Liver (tissue), 9 donors: ENCODE results near the gene GABRD. TPM values are rescaled to one million over a fixed set of nuclear protein-coding genes. Genes with fewer than 3 reads are reported as not detected.

Experiments used
- DNase-seq: peaks from one replicate; pipeline ENCODE4 v3.0.0-alpha.2; 2017; ENCODE audit warnings: low spot score
- H3K27ac ChIP-seq, 2 donors: one replicate each; pipeline ENCODE4 v1.7.0; 2013; ENCODE audit warnings: inconsistent platforms in 2 of 2, low read length in 2 of 2, control low read depth in 1 of 2, low read depth in 1 of 2, mild to moderate bottlenecking in 1 of 2
- H3K27me3 ChIP-seq, 4 donors: one replicate each; pipeline versions ENCODE4 v1.6.1 to v1.7.0; 2013; ENCODE audit warnings: low read length in 3 of 4, inconsistent platforms in 1 of 4, mild to moderate bottlenecking in 1 of 4, moderate library complexity in 1 of 4; ENCODE audit not compliant: control insufficient read depth in 4 of 4, insufficient read depth in 4 of 4
- H3K36me3 ChIP-seq, 4 donors: one replicate each; pipeline versions ENCODE4 v1.6.1 to v1.7.0; 2013; ENCODE audit warnings: low read length in 3 of 4, mild to moderate bottlenecking in 3 of 4, low read depth in 1 of 4, moderate library complexity in 1 of 4; ENCODE audit not compliant: control insufficient read depth in 4 of 4, insufficient read depth in 3 of 4
- H3K4me1 ChIP-seq, 4 donors: one replicate each; pipeline versions ENCODE4 v1.6.1 to v1.7.0; 2013; ENCODE audit warnings: low read length in 3 of 4, mild to moderate bottlenecking in 3 of 4, moderate library complexity in 1 of 4; ENCODE audit not compliant: control insufficient read depth in 4 of 4, insufficient read depth in 4 of 4
- H3K4me3 ChIP-seq, 3 donors: one replicate each; pipeline versions ENCODE4 v1.6.1 to v1.7.0; 2013; ENCODE audit warnings: low read length in 3 of 3, control low read depth in 1 of 3, low read depth in 1 of 3, mild to moderate bottlenecking in 1 of 3
- H3K9ac ChIP-seq, 2 donors: one replicate each; pipeline ENCODE4 v1.7.0; 2013; ENCODE audit warnings: low read length in 2 of 2, mild to moderate bottlenecking in 2 of 2, moderate library complexity in 2 of 2, control low read depth in 1 of 2, low read depth in 1 of 2
- H3K9me3 ChIP-seq, 4 donors: one replicate each; pipeline versions ENCODE4 v1.6.1 to v1.7.0; 2013; ENCODE audit warnings: low read length in 3 of 4; ENCODE audit not compliant: control insufficient read depth in 4 of 4
- EGR1 ChIP-seq, 2 donors: IDR thresholded peaks; 2 replicates each; pipeline ENCODE4 v1.6.1; 2016 to 2018; ENCODE audit warnings: antibody characterized with exemption in 2 of 2, low read depth in 2 of 2
- FOXA1 ChIP-seq: IDR thresholded peaks from 2 replicates; pipeline ENCODE4 v1.6.1; 2016; ENCODE audit warnings: antibody characterized with exemption
- FOXA2 ChIP-seq: IDR thresholded peaks from 2 replicates; pipeline ENCODE4 v1.6.1; 2016; ENCODE audit warnings: antibody characterized with exemption
- GABPA ChIP-seq, 2 donors: IDR thresholded peaks in 1 of 2; conservative IDR thresholded peaks in 1 of 2; 2 replicates each; pipeline ENCODE4 v1.6.1; 2016; ENCODE audit warnings: antibody characterized with exemption in 2 of 2, mild to moderate bottlenecking in 1 of 2, moderate library complexity in 1 of 2
- HNF4A ChIP-seq, 2 donors: conservative IDR thresholded peaks; 2 replicates each; pipeline ENCODE4 v1.6.1; 2016; ENCODE audit warnings: antibody characterized with exemption in 2 of 2, mild to moderate bottlenecking in 2 of 2
- JUND ChIP-seq, 2 donors: IDR thresholded peaks; 2 replicates each; pipeline ENCODE4 v1.6.1; 2016; ENCODE audit warnings: antibody characterized with exemption in 2 of 2
- NR2F2 ChIP-seq: IDR thresholded peaks from 2 replicates; pipeline ENCODE4 v1.6.1; 2016; ENCODE audit warnings: antibody characterized with exemption
- RAD21 ChIP-seq, 2 donors: IDR thresholded peaks; 2 replicates each; pipeline ENCODE4 v1.6.1; 2016; ENCODE audit warnings: antibody characterized with exemption in 2 of 2, mild to moderate bottlenecking in 2 of 2
- RXRA ChIP-seq, 2 donors: IDR thresholded peaks; 2 replicates each; pipeline ENCODE4 v1.6.1; 2017 to 2018; ENCODE audit warnings: antibody characterized with exemption in 2 of 2, mild to moderate bottlenecking in 1 of 2
- SP1 ChIP-seq: IDR thresholded peaks from 2 replicates; pipeline ENCODE4 v1.6.1; 2018; ENCODE audit warnings: antibody characterized with exemption, mild to moderate bottlenecking
- TAF1 ChIP-seq: conservative IDR thresholded peaks from 2 replicates; pipeline ENCODE4 v1.6.1; 2016; ENCODE audit warnings: antibody characterized with exemption, mild to moderate bottlenecking
- YY1 ChIP-seq: IDR thresholded peaks from 2 replicates; pipeline ENCODE4 v1.6.1; 2016; ENCODE audit warnings: antibody characterized with exemption, mild to moderate bottlenecking
- WGBS: extraction: QIAGEN DNeasy Blood & Tissue Kit; methylation state at CpG from one replicate; pipeline ENCODE4 v1.1.7; 2013; 5-methylcytosine and 5-hydroxymethylcytosine counted together
- polyA plus RNA-seq, 2 donors: library from polyadenylated mRNA; stranded (reverse) in 1 of 2; unstranded in 1 of 2; fragments of 200-250 nt in 1 of 2; fragments of >200 nt in 1 of 2; fragmentation: Nextera tagmentation in 1 of 2; extraction: Ambion mirVana in 1 of 2; gene quantifications; one replicate each; pipeline versions ENCODE4 v1.2.1 to v1.2.3, GENCODE V29; 2013 to 2015
- total RNA-seq, 2 donors: library from RNA; depleted of rRNA; stranded (reverse); fragments of >200 nt; gene quantifications; one replicate each; pipeline ENCODE4 v1.2.3, GENCODE V29; 2014
- TF ChIP-seq, protein P1 (sequence below): IDR thresholded peaks from 2 replicates; pipeline ENCODE4 v1.6.1; 2016; ENCODE audit warnings: antibody characterized with exemption
- TF ChIP-seq, protein P2 (sequence below): fragments of 150-350 bp; IDR thresholded peaks from 2 replicates; pipeline ENCODE4 v1.5.1; 2017; ENCODE audit warnings: improper control_type of control experiment, low read depth, low read length; ENCODE audit not compliant: missing input control
- TF ChIP-seq, protein P3 (sequence below): IDR thresholded peaks from 2 replicates; pipeline ENCODE4 v1.6.1; 2016; ENCODE audit warnings: antibody characterized with exemption
- TF ChIP-seq, protein P4 (sequence below): IDR thresholded peaks from 2 replicates; pipeline ENCODE4 v1.6.1; 2016; ENCODE audit warnings: antibody characterized with exemption
- donor health status: healthy.
- donor health status: healthy.
- donor health status: healthy.
- donor health status: healthy.
- donor health status: healthy.

The GABRD gene
- total and polyA plus RNA-seq, 4 donors: 0.29 TPM; not detected in 3

DNA sequence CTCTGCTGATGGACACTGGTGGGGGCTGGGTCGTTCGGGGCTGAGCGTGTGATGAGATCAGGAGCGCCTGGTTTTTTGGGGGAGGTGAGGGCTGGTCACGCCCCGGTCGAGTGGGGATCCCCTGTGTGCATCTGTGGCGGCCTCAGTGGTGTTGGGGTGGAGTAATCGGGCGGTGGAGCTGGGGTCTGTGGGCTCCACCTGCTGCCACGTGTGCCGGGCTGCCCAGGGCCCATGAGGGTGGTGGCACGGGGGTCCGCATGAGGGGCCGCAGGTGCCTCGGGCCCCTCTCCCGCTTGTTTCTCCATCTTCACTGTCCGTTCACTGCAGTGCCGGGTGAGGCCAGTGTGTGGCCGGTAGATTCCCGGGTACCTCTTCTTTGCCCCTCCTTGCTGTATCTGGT is 48.2 kb downstream of the GABRD start:
- 96% methylated on average over 21 of the region's 21 CpGs for WGBS
- H3K4me1 ChIP-seq: no peaks in the 10 kb centered on the region
- H3K9ac ChIP-seq: no peak overlapping the region
- no peak overlapping the region for H3K27ac ChIP-seq
- DNase-seq: no peak
- TF ChIP-seq NR2F2: no peak
- TF ChIP-seq SP1: no peak
- TF ChIP-seq, protein P1, sequence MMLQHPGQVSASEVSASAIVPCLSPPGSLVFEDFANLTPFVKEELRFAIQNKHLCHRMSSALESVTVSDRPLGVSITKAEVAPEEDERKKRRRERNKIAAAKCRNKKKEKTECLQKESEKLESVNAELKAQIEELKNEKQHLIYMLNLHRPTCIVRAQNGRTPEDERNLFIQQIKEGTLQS: no peak
- TF ChIP-seq GABPA (IDR thresholded peaks at IDR 0.05 in 1 of 2, conservative IDR thresholded peaks at IDR 0.05 in 1 of 2): no peak
- TF ChIP-seq HNF4A (conservative IDR thresholded peaks at IDR 0.05): no peak
- no peak for TF ChIP-seq JUND (IDR thresholded peaks at IDR 0.05)
- no peak for TF ChIP-seq FOXA1
- TF ChIP-seq RXRA (IDR thresholded peaks at IDR 0.05): no peak
- TF ChIP-seq, protein P2, sequence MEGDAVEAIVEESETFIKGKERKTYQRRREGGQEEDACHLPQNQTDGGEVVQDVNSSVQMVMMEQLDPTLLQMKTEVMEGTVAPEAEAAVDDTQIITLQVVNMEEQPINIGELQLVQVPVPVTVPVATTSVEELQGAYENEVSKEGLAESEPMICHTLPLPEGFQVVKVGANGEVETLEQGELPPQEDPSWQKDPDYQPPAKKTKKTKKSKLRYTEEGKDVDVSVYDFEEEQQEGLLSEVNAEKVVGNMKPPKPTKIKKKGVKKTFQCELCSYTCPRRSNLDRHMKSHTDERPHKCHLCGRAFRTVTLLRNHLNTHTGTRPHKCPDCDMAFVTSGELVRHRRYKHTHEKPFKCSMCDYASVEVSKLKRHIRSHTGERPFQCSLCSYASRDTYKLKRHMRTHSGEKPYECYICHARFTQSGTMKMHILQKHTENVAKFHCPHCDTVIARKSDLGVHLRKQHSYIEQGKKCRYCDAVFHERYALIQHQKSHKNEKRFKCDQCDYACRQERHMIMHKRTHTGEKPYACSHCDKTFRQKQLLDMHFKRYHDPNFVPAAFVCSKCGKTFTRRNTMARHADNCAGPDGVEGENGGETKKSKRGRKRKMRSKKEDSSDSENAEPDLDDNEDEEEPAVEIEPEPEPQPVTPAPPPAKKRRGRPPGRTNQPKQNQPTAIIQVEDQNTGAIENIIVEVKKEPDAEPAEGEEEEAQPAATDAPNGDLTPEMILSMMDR: no peak
- TF ChIP-seq RAD21 (IDR thresholded peaks at IDR 0.05): no peak
- no peak for TF ChIP-seq FOXA2
- no peak for TF ChIP-seq EGR1 (IDR thresholded peaks at IDR 0.05; ENCODE audit: low read depth in 2 of 2)
- no peak for TF ChIP-seq YY1
- TF ChIP-seq, protein P3, sequence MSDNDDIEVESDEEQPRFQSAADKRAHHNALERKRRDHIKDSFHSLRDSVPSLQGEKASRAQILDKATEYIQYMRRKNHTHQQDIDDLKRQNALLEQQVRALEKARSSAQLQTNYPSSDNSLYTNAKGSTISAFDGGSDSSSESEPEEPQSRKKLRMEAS: no peak
- no peaks in the 10 kb centered on the region for H3K9me3 ChIP-seq
- H3K36me3 ChIP-seq: peaks cover 0 to 8% (median 2%) of the 10 kb centered on the region in 4 donors
- H3K4me3 ChIP-seq: no peak overlapping the region
- no peaks in the 10 kb centered on the region for H3K27me3 ChIP-seq

DNA sequence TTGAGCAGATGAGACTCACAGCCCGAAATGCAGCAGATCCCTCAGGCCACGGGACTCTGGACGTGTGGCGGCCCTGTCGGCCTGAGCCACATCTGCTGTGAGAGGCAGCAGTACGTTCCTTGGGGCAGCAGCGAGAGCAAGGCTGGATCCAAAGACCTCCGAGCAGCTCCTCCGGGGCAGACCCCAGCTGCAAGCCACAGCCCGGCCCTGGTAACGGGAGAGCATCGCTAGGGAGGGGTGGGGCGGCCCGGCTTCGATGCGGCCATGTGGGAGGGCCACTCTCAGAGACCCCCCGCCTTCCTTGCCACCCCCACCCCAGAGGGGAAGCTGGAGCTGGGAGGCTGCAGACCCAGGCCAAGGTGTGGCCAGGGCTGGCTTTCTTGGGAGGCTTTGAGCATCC is 48.8 kb downstream of the GABRD start:
- WGBS: 91% methylated on average over 17 of the region's 17 CpGs
- H3K9ac ChIP-seq: no peak overlapping the region
- H3K9me3 ChIP-seq: no peaks in the 10 kb centered on the region
- TF ChIP-seq, protein P4, sequence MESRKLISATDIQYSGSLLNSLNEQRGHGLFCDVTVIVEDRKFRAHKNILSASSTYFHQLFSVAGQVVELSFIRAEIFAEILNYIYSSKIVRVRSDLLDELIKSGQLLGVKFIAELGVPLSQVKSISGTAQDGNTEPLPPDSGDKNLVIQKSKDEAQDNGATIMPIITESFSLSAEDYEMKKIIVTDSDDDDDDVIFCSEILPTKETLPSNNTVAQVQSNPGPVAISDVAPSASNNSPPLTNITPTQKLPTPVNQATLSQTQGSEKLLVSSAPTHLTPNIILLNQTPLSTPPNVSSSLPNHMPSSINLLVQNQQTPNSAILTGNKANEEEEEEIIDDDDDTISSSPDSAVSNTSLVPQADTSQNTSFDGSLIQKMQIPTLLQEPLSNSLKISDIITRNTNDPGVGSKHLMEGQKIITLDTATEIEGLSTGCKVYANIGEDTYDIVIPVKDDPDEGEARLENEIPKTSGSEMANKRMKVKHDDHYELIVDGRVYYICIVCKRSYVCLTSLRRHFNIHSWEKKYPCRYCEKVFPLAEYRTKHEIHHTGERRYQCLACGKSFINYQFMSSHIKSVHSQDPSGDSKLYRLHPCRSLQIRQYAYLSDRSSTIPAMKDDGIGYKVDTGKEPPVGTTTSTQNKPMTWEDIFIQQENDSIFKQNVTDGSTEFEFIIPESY: no peak
- no peak for TF ChIP-seq TAF1
- TF ChIP-seq RAD21 (IDR thresholded peaks at IDR 0.05): no peak
- TF ChIP-seq RXRA (IDR thresholded peaks at IDR 0.05): no peak
- no peak for TF ChIP-seq SP1
- no peaks in the 10 kb centered on the region for H3K27me3 ChIP-seq
- H3K27ac ChIP-seq: no peak overlapping the region
- no peak overlapping the region for H3K4me3 ChIP-seq
- no peaks in the 10 kb centered on the region for H3K4me1 ChIP-seq
- peaks cover 0 to 5% (median 2%) of the 10 kb centered on the region in 4 donors for H3K36me3 ChIP-seq
- no peak for DNase-seq

DNA sequence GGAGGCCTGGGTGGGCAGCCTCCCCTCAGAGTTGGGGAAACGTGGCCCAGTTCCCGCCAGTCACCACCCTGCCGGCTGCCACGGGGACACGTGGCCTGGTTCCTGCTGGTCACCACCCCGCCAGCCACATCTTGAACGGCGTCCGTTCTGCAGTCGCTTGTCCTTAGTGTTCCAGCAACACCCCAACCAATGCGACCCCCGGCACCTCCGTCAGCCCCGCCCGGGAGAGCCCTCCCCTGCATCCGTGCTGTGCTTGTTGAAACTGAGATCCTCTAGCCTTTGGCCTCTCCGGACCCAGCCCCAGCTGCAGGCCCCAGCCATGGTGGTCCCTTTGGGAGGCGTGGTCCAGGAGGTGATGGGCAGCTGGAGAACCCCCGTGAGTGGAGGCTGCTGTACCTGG is 49.8 kb downstream of the GABRD start:
- Histone ChIP-seq H3K27me3 (no peaks in the 10 kb centered on the region), H3K4me3 (no peak overlapping the region), H3K4me1 (no peaks in the 10 kb centered on the region), H3K9ac (no peak overlapping the region), H3K27ac (no peak overlapping the region), H3K9me3 (no peaks in the 10 kb centered on the region), H3K36me3 (peaks cover 0 to 8% (median 3%) of the 10 kb centered on the region in 4 donors)
- 97% methylated on average over 19 of the region's 19 CpGs for WGBS
- DNase-seq: no peak
- no peak for TF ChIP-seq NR2F2
